Kidney glomerular epithelial cell (primary cell): ENCODE data around the gene F11.
"Not testable (repeated sequence)": the region's sequence is repeated elsewhere in the genome, so short reads cannot be mapped to it uniquely, and the experiment has no call there.

Experiments used
- DNase-seq: peaks from one replicate; lab custom pipeline; 2025; lab: John Stamatoyannopoulos, UW

Gene F11

DNA sequence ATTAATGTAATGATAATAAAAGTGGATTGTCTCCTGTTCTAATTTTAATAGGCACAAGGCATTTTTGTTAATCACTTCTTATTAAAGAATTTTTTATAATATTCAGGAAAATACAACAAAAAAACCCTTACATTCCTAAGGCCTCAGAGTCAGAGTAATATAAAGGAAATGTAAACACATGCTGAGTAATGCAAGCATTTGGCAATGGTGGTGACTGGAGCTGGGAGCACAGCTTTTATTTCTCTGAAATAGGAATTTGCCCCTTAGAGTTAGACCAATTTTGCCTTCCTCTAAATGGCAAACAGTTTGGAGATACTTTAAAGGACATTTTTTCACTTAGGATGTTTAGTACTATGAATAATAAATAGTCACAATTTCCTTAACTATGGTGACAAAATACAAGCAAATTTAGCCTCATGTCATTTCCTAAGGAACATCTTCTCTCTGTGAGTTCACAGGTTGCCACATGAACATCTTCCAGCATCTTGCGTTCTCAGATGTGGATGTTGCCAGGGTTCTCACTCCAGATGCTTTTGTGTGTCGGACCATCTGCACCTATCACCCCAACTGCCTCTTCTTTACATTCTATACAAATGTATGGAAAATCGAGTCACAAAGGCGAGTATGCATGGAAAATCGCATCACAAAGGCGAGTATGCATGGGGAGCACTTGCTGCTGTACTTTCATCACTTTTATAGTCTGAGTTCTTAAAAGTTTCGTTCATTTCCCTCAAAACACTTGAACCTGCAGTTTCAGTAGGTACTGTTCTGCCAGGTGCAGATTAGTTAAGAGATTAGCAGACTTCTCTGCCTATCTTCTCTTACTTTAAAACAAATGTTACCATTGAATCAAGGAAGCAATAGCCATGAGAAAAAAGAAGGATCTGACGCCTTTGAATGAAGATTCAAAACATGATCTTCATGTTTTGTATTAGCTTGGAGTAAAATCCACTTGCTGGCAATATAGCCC is 15.9 kb upstream of the F11 start:
- no peak for DNase-seq

- DNase-seq: no peak
Observed at GRCh38 chr4:186250760-186251159, 15.2 kb upstream of the F11 start.

DNA sequence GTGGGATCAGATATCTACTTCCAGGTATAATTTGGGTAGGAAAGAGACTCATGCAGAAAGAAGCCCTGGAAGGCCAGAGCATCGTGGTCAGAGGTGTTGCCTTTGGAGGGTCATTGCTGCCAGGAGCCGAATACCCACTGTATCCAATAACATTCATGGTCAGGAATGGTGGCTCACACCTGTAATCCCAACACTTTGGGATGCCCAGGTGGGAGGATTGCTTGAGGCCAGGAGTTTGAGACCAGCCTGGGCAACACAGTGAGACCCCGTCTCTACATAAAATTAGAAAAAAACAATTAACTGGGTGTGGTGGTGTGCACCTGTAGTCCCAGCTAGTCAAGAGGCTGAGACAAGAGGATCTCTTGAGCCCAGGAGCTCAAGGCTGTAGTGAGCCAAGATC is 10.9 kb upstream of the F11 start:
- DNase-seq: no peak

DNA sequence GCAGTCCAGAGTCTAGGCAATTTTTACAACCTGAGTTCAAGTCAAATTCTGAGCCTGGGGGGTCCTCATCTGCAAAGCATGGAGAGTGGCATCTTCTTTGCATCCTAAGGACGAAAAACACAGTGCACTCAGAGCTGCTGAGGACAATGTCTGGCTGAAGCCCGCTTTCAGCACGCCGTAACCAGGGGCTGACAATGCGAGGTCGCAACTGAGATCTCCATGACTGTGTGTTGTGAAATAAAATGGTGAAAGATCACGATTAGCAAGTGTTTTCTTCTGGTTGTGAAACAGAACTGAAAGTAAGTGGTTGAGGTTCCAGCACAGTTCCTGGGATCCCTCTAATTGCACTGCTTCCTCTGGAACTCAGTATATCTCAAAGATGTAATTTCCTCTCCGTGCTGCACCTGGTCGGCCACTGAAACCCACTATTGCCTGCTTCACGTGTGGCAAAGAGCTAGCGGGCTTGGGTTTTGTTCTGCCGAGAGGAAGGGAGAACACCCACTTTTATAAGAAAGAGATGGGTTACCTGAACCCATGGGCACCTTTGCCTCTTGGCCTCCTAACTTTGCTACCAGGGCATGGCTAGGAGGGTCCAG is 7.7 kb upstream of the F11 start:
- DNase-seq: no peak

GRCh38 chr4:186260117-186260503 is 5.9 kb upstream of the F11 start:
- no peak for DNase-seq

DNA sequence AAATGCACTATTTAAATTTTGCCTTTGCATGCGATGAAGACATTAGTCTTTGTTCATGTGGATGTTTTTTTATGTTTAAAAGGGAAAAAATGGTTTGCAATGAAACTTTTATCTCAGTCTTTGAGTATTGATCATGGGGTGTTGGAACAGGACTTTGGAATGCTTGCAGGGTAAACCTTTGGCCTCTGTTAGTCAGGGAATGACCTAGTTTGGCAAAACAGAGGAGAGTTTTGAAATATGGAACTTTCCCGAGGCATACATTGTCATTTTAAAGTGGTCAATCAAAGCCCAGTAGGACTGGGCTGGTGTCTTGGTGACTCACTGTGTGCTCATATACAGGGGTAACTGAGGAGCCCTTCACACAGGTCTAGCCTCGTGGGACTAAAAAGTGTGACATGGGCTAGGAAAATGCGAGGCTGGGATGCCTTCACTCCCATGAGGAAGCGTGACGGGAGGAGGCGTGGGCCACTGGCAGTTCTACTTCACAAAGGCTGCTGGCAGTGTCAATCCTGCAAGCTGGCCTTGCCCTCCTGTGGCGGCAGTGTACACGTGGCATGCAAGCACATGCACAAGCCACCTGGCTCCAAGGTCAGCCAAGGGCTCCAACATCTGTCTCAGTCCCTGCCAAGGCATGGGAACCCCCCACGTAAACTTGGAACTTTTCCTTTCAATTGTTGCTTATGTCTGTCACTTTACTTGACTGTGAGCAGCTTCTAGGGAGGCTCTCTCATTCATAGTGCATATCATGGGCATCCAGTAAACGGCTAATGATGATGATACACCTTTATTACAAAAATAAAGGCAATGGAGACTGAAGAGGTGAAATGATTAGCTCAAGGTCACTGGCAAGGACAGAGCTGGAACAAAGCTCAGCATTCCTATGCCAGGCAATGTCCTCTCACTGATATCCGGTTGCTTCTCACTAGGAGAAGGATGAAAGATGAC is 5.2 kb upstream of the F11 start:
- no peak for DNase-seq

- DNase-seq: no peak
Observed at GRCh38 chr4:186264660-186265059, 1.3 kb upstream of the F11 start.

DNA sequence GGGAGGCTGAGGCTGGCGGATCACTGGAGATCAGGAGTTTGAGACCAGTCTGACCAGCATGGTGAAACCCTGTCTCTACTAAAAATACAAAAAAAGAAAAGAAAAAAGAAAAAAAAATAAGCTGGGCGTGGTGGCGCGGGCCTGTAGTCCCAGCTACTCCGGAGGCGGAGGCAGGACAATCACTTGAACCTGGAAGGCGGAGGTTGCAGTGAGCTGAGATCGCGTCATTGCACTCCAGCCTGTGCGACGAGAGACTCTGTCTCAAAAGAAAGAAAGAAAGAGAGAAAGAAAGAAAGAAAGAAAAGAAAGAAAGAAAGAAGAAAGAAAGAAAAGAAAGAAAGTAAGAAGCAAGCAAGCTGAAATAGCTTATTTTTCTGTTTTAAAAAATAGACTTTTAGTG is 739 bp upstream of the F11 start:
- DNase-seq: not testable (repeated sequence)

DNA sequence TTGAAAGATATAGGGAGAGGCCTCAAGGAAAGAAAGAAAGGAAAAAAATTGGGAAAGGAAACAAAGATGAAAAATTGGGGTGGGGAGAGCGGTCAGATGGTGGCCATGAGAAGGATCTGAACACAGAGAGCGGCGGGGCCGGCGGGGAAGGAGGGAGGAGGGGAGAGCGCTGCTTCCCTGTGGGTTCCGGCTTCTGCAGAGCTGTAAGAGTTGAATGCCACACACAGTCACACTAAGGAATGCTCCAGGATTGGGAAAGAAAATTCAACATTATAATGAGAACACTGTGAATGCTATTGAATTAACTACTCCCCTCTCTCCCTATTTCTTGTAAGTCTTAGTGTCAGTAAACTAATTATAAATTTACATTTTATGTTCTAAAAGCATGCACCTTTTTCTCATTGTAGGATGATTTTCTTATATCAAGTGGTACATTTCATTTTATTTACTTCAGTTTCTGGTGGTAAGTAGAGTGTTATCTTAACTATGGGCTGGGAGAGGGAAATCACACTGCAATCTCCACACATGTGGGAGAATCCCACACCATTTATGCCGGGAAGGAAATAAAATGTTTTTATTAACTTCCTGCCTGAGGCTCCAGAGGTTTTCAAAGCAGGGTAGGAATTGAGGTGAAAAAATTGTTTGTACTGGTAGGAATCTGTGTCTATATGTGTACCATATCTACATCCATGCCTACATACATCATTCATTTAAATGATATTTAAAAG is 904 bp downstream of the F11 start:
- no peak for DNase-seq

DNA sequence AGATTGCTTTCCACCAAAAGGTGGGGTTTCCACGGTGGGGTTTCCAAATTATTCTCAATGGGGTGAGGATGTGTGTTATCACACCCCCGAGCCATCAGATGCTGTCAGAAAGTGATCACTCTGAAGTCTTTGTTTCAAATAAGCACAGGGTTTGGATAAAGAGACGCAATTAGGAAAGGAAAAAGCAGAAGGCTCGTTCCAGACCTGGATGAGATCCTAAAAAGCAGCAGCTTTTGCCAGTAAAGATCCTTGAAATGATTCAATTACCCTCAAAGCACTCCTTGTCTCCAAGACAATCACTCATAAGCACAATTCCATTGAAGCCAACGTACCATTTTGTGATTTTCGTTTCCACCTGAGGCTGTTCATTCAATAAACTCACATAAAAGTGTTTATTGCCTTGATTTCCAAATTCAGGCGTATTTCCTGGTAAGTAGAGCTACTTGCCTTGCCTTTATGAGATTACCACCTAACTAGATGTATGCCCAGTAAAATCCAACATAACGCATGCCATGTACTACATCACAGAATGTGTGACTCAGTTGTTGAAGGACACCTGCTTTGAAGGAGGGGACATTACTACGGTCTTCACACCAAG is 5.2 kb downstream of the F11 start:
- no peak for DNase-seq

GRCh38 chr4:186272699-186273391 is 6.9 kb downstream of the F11 start:
- DNase-seq: no peak

DNA sequence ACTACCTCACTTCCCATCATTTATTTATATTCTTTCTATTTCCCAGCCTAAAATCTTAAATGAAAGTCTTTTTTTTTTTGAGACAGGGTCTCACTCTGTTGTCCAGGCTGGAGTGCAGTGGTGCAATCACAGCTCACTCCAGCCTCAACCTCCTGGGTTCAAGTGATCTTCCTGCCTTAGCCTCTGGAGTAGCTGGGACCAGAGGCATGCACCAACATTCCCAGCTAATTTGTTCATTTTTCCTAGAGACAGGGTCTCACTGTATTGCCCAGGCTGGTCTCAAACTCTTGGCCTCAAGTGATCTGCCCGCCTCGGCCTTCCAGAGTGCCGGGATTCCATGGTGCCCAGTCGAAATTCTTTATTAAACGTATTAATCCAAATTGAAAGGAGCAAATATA is 7.4 kb downstream of the F11 start:
- not testable (repeated sequence) for DNase-seq

GRCh38 chr4:186283311-186283710 is 17.3 kb downstream of the F11 start:
- DNase-seq: no peak

DNA sequence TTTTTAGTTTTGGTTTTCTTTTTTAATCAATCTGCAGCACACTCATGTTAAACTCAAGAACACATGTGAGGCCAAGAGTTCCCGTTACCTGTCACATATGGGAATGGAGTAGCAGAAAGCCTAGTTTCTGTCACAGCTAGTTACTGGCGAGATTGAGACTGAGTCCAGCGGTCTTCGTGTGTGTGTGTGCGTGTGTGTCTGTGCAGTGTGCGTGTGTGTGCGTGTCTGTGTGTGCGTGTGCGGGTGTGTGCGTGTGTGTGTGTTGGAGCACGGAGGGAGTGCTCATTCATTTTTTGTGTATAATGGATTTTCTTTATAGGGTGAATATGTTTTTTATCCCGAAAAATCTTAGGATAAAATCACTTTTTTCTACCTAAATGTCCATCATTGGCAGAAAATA is 19.2 kb downstream of the F11 start:
- DNase-seq: no peak

DNA sequence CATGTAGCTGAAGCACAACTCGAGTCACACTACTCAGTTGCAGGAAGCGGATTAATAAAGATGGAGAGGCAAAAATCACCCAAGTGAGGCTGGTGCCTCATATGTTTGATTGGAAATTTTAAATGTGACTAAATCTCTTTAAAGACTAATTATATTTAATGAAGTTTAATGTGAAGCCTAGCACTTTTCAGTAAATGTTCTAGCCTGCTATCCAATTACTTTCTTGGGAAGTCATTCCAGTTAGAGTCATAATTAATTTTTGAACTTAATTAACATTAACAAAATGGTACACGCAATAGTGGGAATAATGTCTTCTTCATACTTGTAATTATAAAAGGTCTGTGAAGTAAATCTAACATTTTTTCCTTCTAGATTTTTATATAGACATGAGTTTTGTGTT is 20.6 kb downstream of the F11 start:
- no peak for DNase-seq

- DNase-seq: no peak
Observed at GRCh38 chr4:186291256-186291890, 25.4 kb downstream of the F11 start.

- DNase-seq: no peak
Observed at GRCh38 chr4:186294160-186294559, 28.2 kb downstream of the F11 start.

DNA sequence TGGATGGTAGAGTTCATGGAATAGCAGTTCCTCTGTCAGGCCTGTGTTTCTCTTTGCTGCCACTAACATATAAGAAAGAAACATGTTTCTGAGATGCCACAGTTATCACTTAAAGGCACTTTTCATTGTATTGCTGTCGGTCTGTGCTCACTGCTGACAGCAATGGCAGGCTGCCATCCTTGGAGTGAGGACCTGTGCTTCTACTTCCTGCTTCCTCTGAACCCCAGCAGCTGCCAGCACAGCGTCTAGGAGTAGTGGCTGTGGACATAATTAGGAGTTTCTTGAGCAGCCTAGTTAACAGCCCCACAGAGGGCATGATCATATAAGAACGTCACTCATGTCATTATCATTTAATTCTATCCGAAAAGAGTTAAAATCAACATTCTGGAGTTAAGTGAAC is 30.5 kb downstream of the F11 start:
- no peak for DNase-seq

- peak; percentile 28 for DNase-seq
Observed at GRCh38 chr4:186297013-186297645, 31.1 kb downstream of the F11 start.
